HEK293 (cell line): Measurements from ENCODE around the gene SLC40A1.

ENCODE experiments used
- CTCF ChIP-seq: fragments of 450-650 bp; formaldehyde crosslinking; IDR thresholded peaks from 2 replicates; pipeline ENCODE4 v1.5.1; 2016; ENCODE audit warnings: missing biosample characterization, missing genetic modification characterization
- OVOL3 ChIP-seq: fragments of 450-650 bp; formaldehyde crosslinking; IDR thresholded peaks from 2 replicates; pipeline ENCODE4 v1.5.1; 2016; ENCODE audit warnings: missing biosample characterization, missing genetic modification characterization
- YY2 ChIP-seq: fragments of 450-650 bp; formaldehyde crosslinking; IDR thresholded peaks from 2 replicates; pipeline ENCODE4 v1.5.1; 2016; ENCODE audit warnings: missing biosample characterization, missing genetic modification characterization
- ZBTB21 ChIP-seq: fragments of 450-650 bp; formaldehyde crosslinking; IDR thresholded peaks from 2 replicates; pipeline ENCODE4 v1.5.1; 2017; ENCODE audit warnings: missing biosample characterization, missing genetic modification characterization
- ZNF169 ChIP-seq: fragments of 450-650 bp; formaldehyde crosslinking; IDR thresholded peaks from 2 replicates; pipeline ENCODE4 v1.5.1; 2016; ENCODE audit warnings: missing biosample characterization, missing genetic modification characterization
- ZNF274 ChIP-seq, 2 experiments: fragments of 200-500 bp in 1 of 2; fragments of 450-650 bp in 1 of 2; sonication (Bioruptor generic) in 1 of 2; formaldehyde crosslinking in 1 of 2; IDR thresholded peaks; 2 replicates each; pipeline versions ENCODE4 v1.5.1 to v1.6.1; 2014 to 2016; ENCODE audit warnings: borderline replicate concordance in 1 of 2, inconsistent platforms in 1 of 2, low read length in 1 of 2, missing biosample characterization in 1 of 2, missing genetic modification characterization in 1 of 2
- ZNF362 ChIP-seq: fragments of 450-650 bp; formaldehyde crosslinking; IDR thresholded peaks from 2 replicates; pipeline ENCODE4 v1.5.1; 2016; ENCODE audit warnings: missing biosample characterization, missing genetic modification characterization
- ZNF37A ChIP-seq: fragments of 450-650 bp; IDR thresholded peaks from 2 replicates; pipeline ENCODE4 v1.5.1; 2018; ENCODE audit warnings: missing biosample characterization, missing genetic modification characterization
- ZNF501 ChIP-seq: fragments of 450-650 bp; formaldehyde crosslinking; IDR thresholded peaks from 2 replicates; pipeline ENCODE4 v1.5.1; 2016; ENCODE audit warnings: missing biosample characterization, missing genetic modification characterization
- ZNF610 ChIP-seq: fragments of 450-650 bp; formaldehyde crosslinking; IDR thresholded peaks from 2 replicates; pipeline ENCODE4 v1.5.1; 2016; ENCODE audit warnings: missing biosample characterization, missing genetic modification characterization, borderline replicate concordance
- ZNF670 ChIP-seq: fragments of 450-650 bp; formaldehyde crosslinking; IDR thresholded peaks from 2 replicates; pipeline ENCODE4 v1.5.1; 2016; ENCODE audit warnings: missing biosample characterization, missing genetic modification characterization, low read depth
- ZNF837 ChIP-seq: fragments of 450-650 bp; formaldehyde crosslinking; IDR thresholded peaks from 2 replicates; pipeline ENCODE4 v1.5.1; 2016; ENCODE audit warnings: missing biosample characterization, missing genetic modification characterization
- TF ChIP-seq, protein P1 (sequence below): fragments of 450-650 bp; formaldehyde crosslinking; IDR thresholded peaks from 2 replicates; pipeline ENCODE4; 2016; ENCODE audit warnings: missing biosample characterization, missing genetic modification characterization
- TF ChIP-seq, protein P2 (sequence below): fragments of 450-650 bp; formaldehyde crosslinking; IDR thresholded peaks from 2 replicates; pipeline ENCODE4 v1.5.1; 2016; ENCODE audit warnings: missing biosample characterization, missing genetic modification characterization

DNA sequence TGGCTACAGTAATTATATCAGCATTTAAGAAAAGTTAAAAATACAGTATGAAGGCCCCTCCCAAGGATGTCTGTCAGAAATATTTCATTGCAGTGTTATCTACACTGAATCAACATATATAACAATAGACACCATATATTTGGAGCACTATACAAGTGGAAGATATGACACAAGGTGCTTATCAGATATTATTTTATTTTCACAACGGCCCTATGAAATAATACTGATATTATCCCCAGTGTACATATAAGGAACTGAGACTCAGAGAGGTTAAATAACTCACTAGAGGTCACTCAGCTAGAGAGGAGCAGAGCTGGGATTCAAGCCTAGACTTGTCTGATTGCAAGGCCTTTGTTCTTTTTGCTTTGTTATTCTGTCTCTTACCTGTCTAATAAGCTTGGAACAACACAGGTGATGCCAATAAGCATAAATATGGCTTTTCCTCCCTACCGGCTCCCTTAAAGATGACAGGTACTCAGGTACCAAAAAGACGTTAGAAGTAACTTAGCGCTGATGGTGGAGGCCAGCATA lies 4.7 kb upstream of the SLC40A1 start:
- TF ChIP-seq CTCF (tag by site-specific recombination) (no peak), ZBTB21 (tag by site-specific recombination) (no peak), ZNF610 (tag by site-specific recombination) (no peak), ZNF362 (no peak), ZNF670 (tag by site-specific recombination) (no peak), ZNF501 (no peak), ZNF274 (IDR thresholded peaks at IDR 0.05; ENCODE audit: low read length) (no peak), ZNF274 (tag by site-specific recombination; IDR thresholded peaks at IDR 0.05; ENCODE audit: borderline replicate concordance) (no peak), ZNF837 (no peak), OVOL3 (tag by site-specific recombination) (no peak), ZNF169 (no peak), ZNF37A (tag by site-specific recombination) (no peak), YY2 (no peak)
- TF ChIP-seq, protein P1, sequence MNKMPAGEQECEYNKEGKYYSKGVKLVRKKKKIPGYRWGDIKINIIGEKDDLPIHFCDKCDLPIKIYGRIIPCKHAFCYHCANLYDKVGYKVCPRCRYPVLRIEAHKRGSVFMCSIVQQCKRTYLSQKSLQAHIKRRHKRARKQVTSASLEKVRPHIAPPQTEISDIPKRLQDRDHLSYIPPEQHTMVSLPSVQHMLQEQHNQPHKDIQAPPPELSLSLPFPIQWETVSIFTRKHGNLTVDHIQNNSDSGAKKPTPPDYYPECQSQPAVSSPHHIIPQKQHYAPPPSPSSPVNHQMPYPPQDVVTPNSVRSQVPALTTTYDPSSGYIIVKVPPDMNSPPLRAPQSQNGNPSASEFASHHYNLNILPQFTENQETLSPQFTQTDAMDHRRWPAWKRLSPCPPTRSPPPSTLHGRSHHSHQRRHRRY = no peak
- TF ChIP-seq, protein P2, sequence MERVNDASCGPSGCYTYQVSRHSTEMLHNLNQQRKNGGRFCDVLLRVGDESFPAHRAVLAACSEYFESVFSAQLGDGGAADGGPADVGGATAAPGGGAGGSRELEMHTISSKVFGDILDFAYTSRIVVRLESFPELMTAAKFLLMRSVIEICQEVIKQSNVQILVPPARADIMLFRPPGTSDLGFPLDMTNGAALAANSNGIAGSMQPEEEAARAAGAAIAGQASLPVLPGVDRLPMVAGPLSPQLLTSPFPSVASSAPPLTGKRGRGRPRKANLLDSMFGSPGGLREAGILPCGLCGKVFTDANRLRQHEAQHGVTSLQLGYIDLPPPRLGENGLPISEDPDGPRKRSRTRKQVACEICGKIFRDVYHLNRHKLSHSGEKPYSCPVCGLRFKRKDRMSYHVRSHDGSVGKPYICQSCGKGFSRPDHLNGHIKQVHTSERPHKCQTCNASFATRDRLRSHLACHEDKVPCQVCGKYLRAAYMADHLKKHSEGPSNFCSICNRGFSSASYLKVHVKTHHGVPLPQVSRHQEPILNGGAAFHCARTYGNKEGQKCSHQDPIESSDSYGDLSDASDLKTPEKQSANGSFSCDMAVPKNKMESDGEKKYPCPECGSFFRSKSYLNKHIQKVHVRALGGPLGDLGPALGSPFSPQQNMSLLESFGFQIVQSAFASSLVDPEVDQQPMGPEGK = no peak
